ENCODE measurements around the gene SIDT2.
A peak's percentile ranks its signal among the peaks of the same experiment; 100 is the strongest.

SIDT2 gene

DNA sequence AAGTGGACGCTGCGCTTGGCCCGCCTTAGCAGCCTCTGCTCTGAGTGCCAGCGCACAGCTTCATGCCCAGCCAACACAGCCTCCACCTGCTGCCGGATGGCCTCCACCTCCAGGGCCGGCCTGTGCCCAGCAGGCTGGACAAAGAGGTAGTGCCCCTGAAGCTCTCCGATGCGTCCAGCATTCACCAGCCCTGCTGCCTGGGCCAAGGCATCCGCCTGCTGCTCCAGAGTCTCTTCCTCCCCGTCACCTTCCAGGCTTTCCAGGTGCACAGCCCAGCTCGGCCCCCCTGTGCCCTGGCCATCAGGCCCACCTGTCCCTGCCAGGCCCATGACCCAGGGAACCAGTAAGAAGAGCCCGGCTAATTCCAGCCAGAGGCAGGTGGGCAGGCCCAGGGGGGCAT is 50.9 kb downstream of the SIDT2 start:
- no peak for TF ChIP-seq YY1 (IDR thresholded peaks at IDR 0.05; ENCODE audit: insufficient read depth, insufficient read length)
- no peak for TF ChIP-seq SUZ12 (IDR thresholded peaks at IDR 0.05; ENCODE audit: extremely low read depth, insufficient read depth, insufficient read length)
- no peak for TF ChIP-seq ZNF274 (IDR thresholded peaks at IDR 0.05; ENCODE audit: low read depth, low read length)
- Histone ChIP-seq H3K4me3 (ENCODE audit: insufficient read length, low read depth) (no peak overlapping the region), H3K4me1 (ENCODE audit: insufficient read depth, insufficient read length) (peaks cover 5% of the 10 kb centered on the region), H3K36me3 (ENCODE audit: insufficient read depth, insufficient read length, low read length) (peaks cover 50% of the 10 kb centered on the region), H3K9ac (ENCODE audit: insufficient read length, low read depth) (no peak overlapping the region), H3K9me3 (ENCODE audit: insufficient read depth, low read length) (no peaks in the 10 kb centered on the region), H3K27me3 (ENCODE audit: insufficient read depth, insufficient read length) (no peaks in the 10 kb centered on the region)
- DNase-seq (ENCODE audit: low read depth, low spot score), result no peak

DNA sequence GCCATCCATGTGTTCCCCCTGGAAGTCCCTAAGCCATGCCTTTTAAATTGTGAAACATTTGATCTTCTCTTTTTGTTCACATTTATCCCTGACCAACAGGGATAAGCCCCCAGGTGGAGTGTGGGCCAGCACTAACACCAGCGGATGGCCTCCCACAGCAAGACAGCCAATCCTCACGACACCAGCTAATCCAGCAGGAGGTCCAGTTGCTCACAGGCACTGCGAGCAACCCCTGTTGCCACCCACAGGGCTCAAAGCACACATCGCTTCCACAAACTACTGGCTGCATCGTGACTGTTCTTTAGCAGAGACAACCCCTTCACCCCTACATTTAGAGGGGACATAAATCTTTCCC is 51.4 kb downstream of the SIDT2 start:
- H3K27me3 ChIP-seq (ENCODE audit: insufficient read depth, insufficient read length), result no peaks in the 10 kb centered on the region
- H3K9me3 ChIP-seq (ENCODE audit: insufficient read depth, low read length), result no peaks in the 10 kb centered on the region
- TF ChIP-seq ZNF274 (IDR thresholded peaks at IDR 0.05; ENCODE audit: low read depth, low read length) (no peak), SUZ12 (IDR thresholded peaks at IDR 0.05; ENCODE audit: extremely low read depth, insufficient read depth, insufficient read length) (no peak), YY1 (IDR thresholded peaks at IDR 0.05; ENCODE audit: insufficient read depth, insufficient read length) (no peak)
- peaks cover 47% of the 10 kb centered on the region for H3K36me3 ChIP-seq (ENCODE audit: insufficient read depth, insufficient read length, low read length)
- H3K4me3 ChIP-seq (ENCODE audit: insufficient read length, low read depth), result no peak overlapping the region
- DNase-seq (ENCODE audit: low read depth, low spot score), result no peak
- H3K4me1 ChIP-seq (ENCODE audit: insufficient read depth, insufficient read length), result peaks cover 5% of the 10 kb centered on the region
- H3K9ac ChIP-seq (ENCODE audit: insufficient read length, low read depth), result no peak overlapping the region

DNA sequence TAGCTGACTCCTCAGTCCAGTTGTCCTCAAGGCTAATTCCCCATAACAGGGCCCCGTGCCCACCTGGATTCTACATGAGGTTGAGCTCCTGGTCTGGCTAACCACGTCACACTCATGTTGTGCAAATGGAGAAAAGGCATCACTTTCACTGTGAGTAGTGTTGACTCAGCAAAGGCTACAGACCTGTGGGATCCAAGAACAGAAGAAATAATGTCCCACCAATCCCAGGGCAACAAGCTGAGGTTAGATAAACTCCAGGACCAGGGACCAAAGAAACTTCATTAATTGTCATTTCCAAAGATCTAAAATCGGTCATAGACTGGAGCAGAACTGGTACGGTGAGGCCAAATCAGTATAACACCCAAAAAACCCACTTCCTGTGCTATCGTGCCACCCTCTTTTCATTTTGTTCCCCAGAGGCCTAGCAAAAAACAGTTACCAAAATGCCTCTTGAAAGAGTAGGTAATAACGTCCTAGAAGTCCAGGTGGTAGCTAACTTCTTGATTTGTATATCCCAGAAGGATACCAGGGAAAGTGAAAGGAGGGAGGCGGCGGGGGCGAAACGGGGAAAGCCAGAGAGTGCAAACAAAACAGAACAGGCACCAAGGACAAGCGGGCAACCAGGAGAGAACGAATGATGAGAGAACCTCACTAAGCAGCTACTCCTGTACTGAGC is 51.9 kb downstream of the SIDT2 start:
- Histone ChIP-seq H3K4me1 (ENCODE audit: insufficient read depth, insufficient read length) (peaks cover 5% of the 10 kb centered on the region), H3K9me3 (ENCODE audit: insufficient read depth, low read length) (no peaks in the 10 kb centered on the region), H3K27me3 (ENCODE audit: insufficient read depth, insufficient read length) (no peaks in the 10 kb centered on the region), H3K36me3 (ENCODE audit: insufficient read depth, insufficient read length, low read length) (peaks cover 44% of the 10 kb centered on the region), H3K9ac (ENCODE audit: insufficient read length, low read depth) (no peak overlapping the region), H3K4me3 (ENCODE audit: insufficient read length, low read depth) (no peak overlapping the region)
- no peak for DNase-seq (ENCODE audit: low read depth, low spot score)
- no peak for TF ChIP-seq SUZ12 (IDR thresholded peaks at IDR 0.05; ENCODE audit: extremely low read depth, insufficient read depth, insufficient read length)
- no peak for TF ChIP-seq YY1 (IDR thresholded peaks at IDR 0.05; ENCODE audit: insufficient read depth, insufficient read length)
- TF ChIP-seq ZNF274 (IDR thresholded peaks at IDR 0.05; ENCODE audit: low read depth, low read length), result no peak

DNA sequence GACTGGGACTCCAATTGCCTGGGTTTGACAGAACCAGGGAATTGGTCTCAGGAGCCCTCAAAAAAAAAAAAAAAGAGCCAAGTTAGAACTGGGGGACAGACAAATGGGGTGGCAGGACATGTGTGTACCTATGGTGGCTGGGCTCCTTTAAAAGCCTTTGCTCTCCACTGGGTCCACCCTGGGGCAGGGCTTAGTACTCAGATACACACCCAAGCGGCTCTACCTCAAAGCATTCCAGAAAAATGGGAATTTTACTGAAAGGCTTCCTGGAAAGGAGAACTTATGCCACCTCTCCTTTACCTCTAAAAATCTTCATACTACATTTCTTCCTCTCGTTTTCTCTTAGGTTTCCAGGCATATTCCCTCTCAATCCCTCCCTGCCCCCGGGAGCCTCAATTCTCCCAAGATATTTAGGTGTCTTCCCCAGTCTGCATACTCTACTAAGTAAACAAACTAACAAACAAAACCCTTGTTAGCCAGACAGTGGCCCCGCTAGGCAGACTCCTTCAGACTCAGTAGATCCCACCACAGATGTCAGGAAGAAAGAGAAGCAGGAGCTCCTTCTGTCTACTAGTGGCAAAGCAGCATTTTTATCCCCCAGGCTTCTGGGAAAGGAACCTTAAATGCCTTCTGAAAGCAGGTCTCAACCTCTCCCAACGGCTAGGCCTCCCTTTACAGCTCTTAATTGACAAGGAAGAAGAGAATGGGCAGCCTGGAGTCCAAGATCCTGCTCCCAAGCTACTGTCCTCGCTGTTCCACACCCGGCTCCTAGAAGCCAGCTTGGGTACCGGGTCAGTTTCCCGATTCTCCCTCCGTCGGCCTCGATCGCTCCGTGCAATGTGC is 52.7 kb downstream of the SIDT2 start:
- TF ChIP-seq YY1 (IDR thresholded peaks at IDR 0.05; ENCODE audit: insufficient read depth, insufficient read length), result no peak
- no peak for TF ChIP-seq SUZ12 (IDR thresholded peaks at IDR 0.05; ENCODE audit: extremely low read depth, insufficient read depth, insufficient read length)
- TF ChIP-seq ZNF274 (IDR thresholded peaks at IDR 0.05; ENCODE audit: low read depth, low read length), result no peak
- Histone ChIP-seq H3K27me3 (ENCODE audit: insufficient read depth, insufficient read length) (no peaks in the 10 kb centered on the region), H3K9me3 (ENCODE audit: insufficient read depth, low read length) (no peaks in the 10 kb centered on the region), H3K36me3 (ENCODE audit: insufficient read depth, insufficient read length, low read length) (peaks cover 36% of the 10 kb centered on the region), H3K4me1 (ENCODE audit: insufficient read depth, insufficient read length) (peaks cover 5% of the 10 kb centered on the region), H3K9ac (ENCODE audit: insufficient read length, low read depth) (peak overlapping the region; percentile 78), H3K4me3 (ENCODE audit: insufficient read length, low read depth) (peak overlapping the region; percentile 88)
- DNase-seq (ENCODE audit: low read depth, low spot score), result no peak

DNA sequence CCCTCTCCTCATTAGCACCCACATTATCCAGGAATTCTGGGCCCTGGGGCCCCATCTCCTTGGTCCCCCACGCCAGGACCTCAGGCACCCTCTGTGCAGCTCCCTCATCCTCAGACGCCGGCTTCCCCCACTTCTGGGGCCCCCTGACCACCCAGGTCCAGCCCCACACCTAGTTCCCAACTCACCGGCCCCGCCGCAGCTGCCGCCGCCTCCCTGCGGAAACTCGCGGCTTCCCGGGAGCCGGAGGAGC is 53.2 kb downstream of the SIDT2 start, which contains the start of gene PCSK7:
PCSK7 (minus strand) TSS at position 232 of the 250 bp plus-strand sequence. CDS start 2,229 bp downstream, outside the sequence.
- DNase-seq (ENCODE audit: low read depth, low spot score), result no peak
- Histone ChIP-seq H3K36me3 (ENCODE audit: insufficient read depth, insufficient read length, low read length) (peaks cover 35% of the 10 kb centered on the region), H3K27me3 (ENCODE audit: insufficient read depth, insufficient read length) (no peaks in the 10 kb centered on the region), H3K4me1 (ENCODE audit: insufficient read depth, insufficient read length) (peaks cover 5% of the 10 kb centered on the region), H3K9ac (ENCODE audit: insufficient read length, low read depth) (peak within 1 kb of the TSS; percentile 90), H3K9me3 (ENCODE audit: insufficient read depth, low read length) (no peaks in the 10 kb centered on the region), H3K4me3 (ENCODE audit: insufficient read length, low read depth) (peak within 1 kb of the TSS; percentile 88)
- TF ChIP-seq SUZ12 (IDR thresholded peaks at IDR 0.05; ENCODE audit: extremely low read depth, insufficient read depth, insufficient read length), result no peak
- TF ChIP-seq YY1 (IDR thresholded peaks at IDR 0.05; ENCODE audit: insufficient read depth, insufficient read length), result no peak
- no peak for TF ChIP-seq ZNF274 (IDR thresholded peaks at IDR 0.05; ENCODE audit: low read depth, low read length)

DNA sequence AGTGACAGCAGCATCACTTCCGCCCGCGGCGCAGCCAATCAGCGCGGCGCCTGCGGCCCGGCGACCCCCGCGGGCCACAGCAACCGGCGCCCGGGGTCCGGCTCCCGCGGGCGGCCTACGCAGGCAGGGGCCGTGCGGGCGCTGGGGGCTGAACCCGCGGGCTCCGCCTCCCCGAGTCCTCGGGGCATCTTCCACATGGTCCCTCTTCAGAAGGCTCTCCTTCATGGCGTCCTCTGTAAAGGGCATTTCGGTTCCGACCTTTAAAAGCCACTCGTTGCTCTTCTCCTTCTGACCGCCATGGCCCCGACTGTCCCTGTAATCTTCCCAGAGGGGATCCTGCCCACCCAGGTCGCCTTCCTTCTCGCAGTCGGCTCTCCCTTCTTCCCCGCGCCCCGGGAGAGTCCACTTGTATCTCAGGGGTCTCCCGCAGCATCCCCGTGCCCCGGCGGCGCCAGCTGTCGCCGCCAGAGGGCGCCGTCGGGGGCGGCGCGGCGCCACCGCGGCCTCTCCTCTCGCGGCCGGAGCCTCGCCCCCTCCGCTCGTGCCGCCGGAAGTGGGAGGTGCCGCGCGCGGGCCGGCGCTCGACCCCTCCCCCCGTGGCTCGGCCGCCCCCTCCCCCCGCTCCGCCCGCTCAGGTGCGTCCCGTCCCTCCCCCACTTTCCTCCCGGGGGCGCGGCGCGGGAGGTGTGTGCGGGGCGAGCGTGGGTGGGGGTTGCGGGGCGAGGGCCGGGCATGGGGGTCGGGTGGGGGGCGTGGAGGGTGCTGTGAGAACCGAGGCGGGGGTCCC is 53.7 kb downstream of the SIDT2 start, which contains the start of gene RNF214:
RNF214 (plus strand) TSS at position 580 of the 787 bp plus-strand sequence. CDS start 1,602 bp downstream, outside the sequence.
- Histone ChIP-seq H3K36me3 (ENCODE audit: insufficient read depth, insufficient read length, low read length) (peaks cover 30% of the 10 kb centered on the region), H3K9ac (ENCODE audit: insufficient read length, low read depth) (peak within 1 kb of the TSS; percentile 90), H3K4me1 (ENCODE audit: insufficient read depth, insufficient read length) (peaks cover 3% of the 10 kb centered on the region), H3K9me3 (ENCODE audit: insufficient read depth, low read length) (no peaks in the 10 kb centered on the region), H3K27me3 (ENCODE audit: insufficient read depth, insufficient read length) (no peaks in the 10 kb centered on the region), H3K4me3 (ENCODE audit: insufficient read length, low read depth) (peak within 1 kb of the TSS; percentile 88)
- TF ChIP-seq SUZ12 (IDR thresholded peaks at IDR 0.05; ENCODE audit: extremely low read depth, insufficient read depth, insufficient read length), result no peak
- no peak for TF ChIP-seq ZNF274 (IDR thresholded peaks at IDR 0.05; ENCODE audit: low read depth, low read length)
- TF ChIP-seq YY1 (IDR thresholded peaks at IDR 0.05; ENCODE audit: insufficient read depth, insufficient read length), result no peak
- DNase-seq (ENCODE audit: low read depth, low spot score), result peak; percentile 49

Data from NT2/D1 (cell line).